Mucosa of rectum (tissue), 2 donors: Measurements from ENCODE around the gene IGF2BP2.
"Not testable (repeated sequence)": the region's sequence is repeated elsewhere in the genome, so short reads cannot be mapped to it uniquely, and the experiment has no call there.

ENCODE experiments used
- H3K27ac ChIP-seq, 2 donors: one replicate each; pipeline ENCODE4 v1.7.0; 2013; ENCODE audit warnings: inconsistent platforms in 2 of 2, low read depth in 2 of 2, low read length in 2 of 2
- H3K27me3 ChIP-seq, 2 donors: one replicate each; pipeline ENCODE4 v1.7.0; 2013; ENCODE audit warnings: low read length in 2 of 2; ENCODE audit not compliant: control insufficient read depth in 2 of 2, insufficient read depth in 2 of 2
- H3K36me3 ChIP-seq, 2 donors: one replicate each; pipeline ENCODE4 v1.7.0; 2013; ENCODE audit warnings: low read length in 2 of 2; ENCODE audit not compliant: control insufficient read depth in 2 of 2, insufficient read depth in 2 of 2
- H3K4me1 ChIP-seq, 2 donors: one replicate each; pipeline ENCODE4 v1.7.0; 2013; ENCODE audit warnings: low read length in 2 of 2, mild to moderate bottlenecking in 1 of 2; ENCODE audit not compliant: control insufficient read depth in 2 of 2, insufficient read depth in 2 of 2
- H3K4me3 ChIP-seq, 2 donors: one replicate each; pipeline ENCODE4 v1.7.0; 2013; ENCODE audit warnings: low read length in 2 of 2
- H3K9ac ChIP-seq, 2 donors: one replicate each; pipeline ENCODE4 v1.7.0; 2013; ENCODE audit warnings: low read length in 2 of 2, low read depth in 1 of 2, mild to moderate bottlenecking in 1 of 2
- H3K9me3 ChIP-seq, 2 donors: one replicate each; pipeline ENCODE4 v1.7.0; 2013; ENCODE audit warnings: low read length in 2 of 2; ENCODE audit not compliant: control insufficient read depth in 2 of 2
- donor health status: healthy.
- donor health status: Normal muscosa, but diverticular disease.

The IGF2BP2 gene

GRCh38 chr3:185647880-185648210, 177.0 kb downstream of the IGF2BP2 start:
- no peak overlapping the region for H3K27ac ChIP-seq
- H3K36me3 ChIP-seq = peaks cover 18 to 25% of the 10 kb centered on the region in 2 donors
- H3K9me3 ChIP-seq = no peaks in the 10 kb centered on the region
- no peaks in the 10 kb centered on the region for H3K27me3 ChIP-seq
- no peak overlapping the region for H3K9ac ChIP-seq
- no peaks in the 10 kb centered on the region for H3K4me1 ChIP-seq
- no peak overlapping the region for H3K4me3 ChIP-seq

- H3K36me3 ChIP-seq = peaks cover 16 to 22% of the 10 kb centered on the region in 2 donors
- H3K9me3 ChIP-seq = no peaks in the 10 kb centered on the region
- H3K27me3 ChIP-seq = no peaks in the 10 kb centered on the region
- H3K27ac ChIP-seq = no peak overlapping the region
- no peak overlapping the region for H3K9ac ChIP-seq
- no peaks in the 10 kb centered on the region for H3K4me1 ChIP-seq
- H3K4me3 ChIP-seq = no peak overlapping the region
These were observed 177.5 kb downstream of the IGF2BP2 start for GRCh38 chr3:185647134-185647879.

GRCh38 chr3:185646382-185647133, 178.3 kb downstream of the IGF2BP2 start:
- H3K4me1 ChIP-seq = no peaks in the 10 kb centered on the region
- no peak overlapping the region for H3K27ac ChIP-seq
- no peak overlapping the region for H3K9ac ChIP-seq
- no peaks in the 10 kb centered on the region for H3K9me3 ChIP-seq
- peaks cover 12 to 16% of the 10 kb centered on the region in 2 donors for H3K36me3 ChIP-seq
- no peak overlapping the region for H3K4me3 ChIP-seq
- H3K27me3 ChIP-seq = no peaks in the 10 kb centered on the region

GRCh38 chr3:185645596-185646381, 179.1 kb downstream of the IGF2BP2 start:
- Histone ChIP-seq H3K27me3 (no peaks in the 10 kb centered on the region), H3K9ac (no peak overlapping the region), H3K4me1 (no peaks in the 10 kb centered on the region), H3K4me3 (no peak overlapping the region), H3K9me3 (no peaks in the 10 kb centered on the region), H3K36me3 (peaks cover 12 to 16% of the 10 kb centered on the region in 2 donors), H3K27ac (no peak overlapping the region)

GRCh38 chr3:185645191-185645590, 179.7 kb downstream of the IGF2BP2 start:
- not testable (repeated sequence) for H3K9ac ChIP-seq, H3K9me3 ChIP-seq, H3K27ac ChIP-seq, H3K4me1 ChIP-seq, H3K4me3 ChIP-seq, H3K27me3 ChIP-seq
- peaks cover 12 to 16% of the 10 kb centered on the region in 2 donors for H3K36me3 ChIP-seq

GRCh38 chr3:185640308-185640707, 184.5 kb downstream of the IGF2BP2 start:
- Histone ChIP-seq H3K9me3 (no peaks in the 10 kb centered on the region), H3K36me3 (peaks cover 0 to under 1% of the 10 kb centered on the region in 2 donors), H3K4me1 (no peaks in the 10 kb centered on the region), H3K27me3 (no peaks in the 10 kb centered on the region), H3K4me3 (no peak overlapping the region), H3K27ac (no peak overlapping the region), H3K9ac (no peak overlapping the region)

- Histone ChIP-seq H3K36me3 (no peaks in the 10 kb centered on the region), H3K4me3 (no peak overlapping the region), H3K27ac (no peak overlapping the region), H3K9me3 (no peaks in the 10 kb centered on the region), H3K9ac (no peak overlapping the region), H3K27me3 (no peaks in the 10 kb centered on the region), H3K4me1 (no peaks in the 10 kb centered on the region)
These were observed 185.1 kb downstream of the IGF2BP2 start for GRCh38 chr3:185639632-185640206.

GRCh38 chr3:185638651-185639050, 186.2 kb downstream of the IGF2BP2 start:
- not testable (repeated sequence) for H3K4me3 ChIP-seq, H3K36me3 ChIP-seq, H3K27ac ChIP-seq, H3K9ac ChIP-seq, H3K27me3 ChIP-seq, H3K4me1 ChIP-seq, H3K9me3 ChIP-seq

GRCh38 chr3:185637388-185637787, 187.5 kb downstream of the IGF2BP2 start:
- no peaks in the 10 kb centered on the region for H3K27me3 ChIP-seq
- no peak overlapping the region for H3K9ac ChIP-seq
- H3K36me3 ChIP-seq = no peaks in the 10 kb centered on the region
- no peaks in the 10 kb centered on the region for H3K4me1 ChIP-seq
- H3K9me3 ChIP-seq = no peaks in the 10 kb centered on the region
- no peak overlapping the region for H3K4me3 ChIP-seq
- no peak overlapping the region for H3K27ac ChIP-seq

- H3K4me1 ChIP-seq = peaks cover 8 to 21% of the 10 kb centered on the region in 2 donors
- peaks cover 0 to 3% of the 10 kb centered on the region in 2 donors for H3K36me3 ChIP-seq
- no peaks in the 10 kb centered on the region for H3K27me3 ChIP-seq
- no peak overlapping the region for H3K27ac ChIP-seq
- no peak overlapping the region for H3K4me3 ChIP-seq
- H3K9ac ChIP-seq = no peak overlapping the region
- H3K9me3 ChIP-seq = no peaks in the 10 kb centered on the region
These were observed 191.8 kb downstream of the IGF2BP2 start for GRCh38 chr3:185632996-185633395.
